Endothelial cell of hepatic sinusoid (primary cell): ENCODE results near the gene PDGFRB.

Experiments
- in situ Hi-C: cut with HindIII; loops from 2 replicates; pipeline ENCODE4 v1.10.0; 2017; ENCODE audit warnings: low sequenced_read_pairs

The PDGFRB gene

DNA sequence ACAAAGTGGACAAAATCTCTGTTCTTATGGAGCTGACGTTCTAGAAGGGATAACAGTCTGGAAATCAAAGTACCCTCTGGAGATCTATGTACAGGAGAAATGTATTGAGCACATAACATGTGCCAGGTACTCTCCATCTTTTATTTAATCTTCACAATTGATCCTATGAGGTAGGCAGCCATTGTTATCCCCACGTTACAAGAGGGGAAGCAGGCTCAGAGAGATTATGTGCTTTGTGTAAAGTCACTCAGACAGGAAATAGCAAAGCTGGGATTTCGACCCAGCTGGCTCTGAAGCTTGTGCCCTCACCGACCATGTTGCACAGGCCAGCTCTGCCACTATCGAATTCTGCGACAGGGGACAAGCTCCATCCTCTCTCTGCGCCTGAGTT, 21.5 kb downstream of the PDGFRB start:
- in situ Hi-C loops: no loop called here

DNA sequence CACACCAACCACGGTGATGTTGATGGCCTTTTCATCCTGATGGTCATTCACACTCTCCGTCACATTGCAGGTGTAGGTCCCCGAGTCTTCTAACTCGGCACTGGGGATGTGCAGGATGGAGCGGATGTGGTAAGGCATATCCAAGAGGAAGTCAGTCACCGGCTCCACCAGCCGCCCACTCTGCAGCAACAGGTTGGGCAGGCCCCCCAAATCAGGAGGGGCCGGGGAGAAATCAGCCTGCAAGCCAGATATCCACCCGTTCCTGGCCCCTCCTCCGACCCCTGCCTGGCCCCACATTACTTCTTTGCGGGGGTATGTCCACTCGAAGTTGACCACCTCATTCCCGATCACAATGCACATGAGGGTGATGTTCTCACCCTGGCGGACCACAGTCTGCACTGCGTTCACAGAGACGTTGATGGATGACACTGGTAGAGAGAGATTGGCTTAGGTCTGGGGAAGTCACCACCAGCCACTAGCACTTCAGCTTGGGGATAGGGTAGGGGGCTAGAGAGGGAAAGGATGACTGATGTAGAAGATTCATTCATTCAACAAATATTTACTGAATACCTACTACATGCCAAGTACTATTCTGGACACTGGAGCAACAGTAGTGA, 22.0 kb downstream of the PDGFRB start:
- in situ Hi-C loops: no loop called here

DNA sequence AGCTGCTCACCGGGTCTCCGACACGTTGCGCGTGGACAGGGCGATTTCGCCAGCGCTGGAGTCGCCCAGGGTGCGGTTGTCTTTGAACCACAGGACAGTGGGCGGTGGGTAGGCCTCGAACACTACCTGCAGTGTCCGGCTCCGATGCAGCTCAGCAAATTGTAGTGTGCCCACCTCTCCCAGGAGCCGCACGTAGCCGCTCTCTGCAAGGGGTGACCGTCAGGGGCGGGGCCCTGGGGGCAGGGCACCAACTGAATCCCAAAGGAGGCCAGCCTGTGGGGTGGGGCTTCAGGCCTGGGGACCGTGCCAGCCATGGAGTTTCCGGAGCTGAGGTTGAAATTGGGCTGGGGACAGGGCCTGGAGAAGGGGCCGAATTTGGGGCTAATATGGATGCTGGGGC, 22.9 kb downstream of the PDGFRB start:
- in situ Hi-C loops: no loop called here

DNA sequence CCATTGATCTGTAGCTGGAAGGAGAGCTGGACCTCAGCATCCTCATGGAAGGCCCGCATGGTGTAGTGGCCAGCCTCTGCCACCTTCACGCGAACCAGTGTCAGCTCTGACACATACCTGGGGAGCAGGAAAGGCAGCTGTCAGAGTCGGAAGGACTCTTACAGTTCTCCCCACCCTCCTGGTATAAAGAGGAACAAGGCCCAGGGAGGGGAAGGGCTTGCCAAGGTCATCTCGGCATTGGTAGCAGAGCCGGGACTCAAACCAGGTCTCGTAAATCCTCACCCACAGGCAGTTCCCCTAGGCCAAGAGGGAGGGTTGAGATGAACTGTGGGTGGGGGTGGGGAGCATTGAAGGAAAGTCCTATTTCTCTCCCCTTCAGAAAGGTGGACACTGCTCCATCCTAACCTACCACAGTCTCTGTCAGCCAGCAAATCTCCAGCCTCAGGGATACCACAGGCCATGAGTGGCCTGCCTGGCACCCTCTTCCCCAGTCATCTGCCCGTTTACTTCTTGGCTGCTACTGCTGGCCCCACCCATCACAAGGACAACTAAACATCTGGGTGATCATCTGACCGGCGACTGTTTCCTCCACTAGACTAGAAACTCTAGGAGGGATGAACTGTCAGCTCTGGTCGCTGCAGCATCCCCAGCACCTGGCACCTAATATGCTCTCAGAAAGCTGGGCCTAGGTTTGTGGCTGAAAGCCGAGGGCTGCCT, 23.5 kb downstream of the PDGFRB start:
- in situ Hi-C loops: no loop called here

DNA sequence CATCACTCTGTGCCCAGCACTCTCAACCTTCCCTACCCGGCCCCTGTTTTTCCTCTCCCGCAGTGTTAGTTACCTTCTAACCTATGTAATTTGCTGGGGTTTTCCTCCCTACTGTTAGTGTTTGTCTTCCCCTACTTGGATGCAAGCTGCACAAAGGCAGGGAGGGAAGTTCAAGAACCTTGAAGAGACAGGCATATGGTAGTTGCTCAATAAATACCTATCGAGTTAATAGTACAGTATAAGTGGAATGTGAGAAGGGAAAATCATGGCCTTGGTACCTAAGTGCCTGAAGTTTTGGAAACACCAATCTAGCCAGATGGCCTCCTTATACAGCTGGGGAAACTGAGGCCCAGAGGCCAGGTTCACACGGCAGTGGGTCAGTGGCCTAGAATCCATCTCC, 24.2 kb downstream of the PDGFRB start:
- in situ Hi-C loops: no loop called here

DNA sequence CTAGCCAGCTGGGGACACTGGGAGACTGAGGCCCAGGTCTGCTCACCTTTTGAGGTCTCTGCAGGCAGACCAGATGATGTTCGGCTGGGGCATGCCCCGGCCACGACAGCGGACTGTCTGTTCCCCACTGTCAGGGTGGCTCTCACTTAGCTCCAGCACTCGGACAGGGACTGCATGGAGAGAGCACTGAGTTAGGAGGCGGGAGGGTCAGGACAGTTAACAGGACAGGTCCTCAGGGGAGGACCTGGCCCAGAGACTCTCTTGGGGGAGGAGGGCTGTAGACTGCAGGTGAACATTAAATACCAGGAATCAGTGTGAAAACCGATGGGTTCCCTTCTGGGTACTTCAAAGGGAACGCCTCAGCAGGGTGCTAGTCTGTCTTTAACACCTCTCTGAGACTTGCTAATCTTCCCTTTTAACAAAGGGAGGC, 25.1 kb downstream of the PDGFRB start:
- in situ Hi-C loops: no loop called here

DNA sequence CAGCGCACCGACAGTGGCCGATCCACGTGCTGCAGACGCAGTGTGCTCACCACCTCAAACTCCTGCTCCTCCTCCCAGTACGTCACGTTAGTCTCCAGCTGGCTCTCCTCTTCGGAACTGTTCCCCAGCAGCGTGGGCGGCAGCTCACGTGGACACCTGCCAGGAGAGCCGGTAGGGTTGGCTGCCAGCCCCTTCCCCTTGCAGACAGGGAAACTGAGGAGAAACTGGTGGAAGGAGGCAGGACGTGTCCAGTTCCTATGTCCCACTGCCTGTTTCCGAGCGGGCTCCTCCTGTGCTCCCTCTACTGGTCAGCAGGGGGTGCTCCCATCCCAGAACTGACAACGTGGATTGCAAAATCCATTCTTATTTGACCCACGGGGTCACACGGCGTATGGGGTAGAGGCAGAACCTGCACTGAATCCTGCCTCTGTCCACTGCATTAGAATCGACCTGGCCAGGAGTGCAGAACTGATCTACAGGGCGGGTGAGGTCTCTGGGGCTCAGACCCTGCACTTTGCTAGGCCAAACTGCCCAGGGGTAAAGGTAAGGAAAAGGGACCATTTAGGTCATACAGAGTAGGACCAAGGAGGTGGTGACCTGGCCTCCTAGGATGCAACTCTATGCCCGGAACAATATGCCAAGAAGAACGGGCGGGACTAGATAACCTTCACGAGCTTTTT, 25.7 kb downstream of the PDGFRB start:
- in situ Hi-C loops: no loop called here

DNA sequence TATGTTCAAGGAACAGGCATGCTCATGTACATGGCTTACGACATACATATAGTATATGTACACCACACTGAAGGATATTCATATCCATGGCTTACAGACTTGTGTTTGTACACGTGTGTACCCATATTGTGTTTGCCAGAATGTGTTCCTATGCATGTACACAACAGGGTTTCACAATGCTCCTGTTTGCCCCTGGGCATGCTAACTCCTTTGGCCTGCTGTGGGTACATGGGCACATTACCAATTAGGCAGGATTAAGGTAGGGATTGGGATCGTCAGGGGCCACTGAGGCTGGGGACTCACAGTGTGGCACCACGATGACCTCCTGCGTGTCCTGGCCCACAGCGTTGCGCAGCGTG, 26.2 kb downstream of the PDGFRB start:
- in situ Hi-C loops: no loop called here

DNA sequence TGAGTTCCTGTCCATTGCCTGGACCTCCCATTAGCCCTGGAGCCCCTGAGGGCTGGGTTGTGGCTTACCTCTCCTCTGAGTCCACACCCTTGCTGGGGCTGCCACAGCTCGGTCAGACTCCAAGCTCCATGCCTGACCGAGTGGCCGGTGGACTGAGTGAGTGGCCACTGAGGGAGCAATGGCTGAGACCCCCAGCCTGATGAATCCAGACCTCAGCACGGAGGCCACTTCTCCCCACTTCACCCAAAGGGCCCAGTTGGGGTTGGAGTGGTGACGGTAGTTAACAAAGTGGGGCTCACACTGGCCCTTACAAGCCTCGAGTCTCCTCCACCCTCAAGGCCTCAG, 28.8 kb downstream of the PDGFRB start:
- in situ Hi-C loops: no loop called here

DNA sequence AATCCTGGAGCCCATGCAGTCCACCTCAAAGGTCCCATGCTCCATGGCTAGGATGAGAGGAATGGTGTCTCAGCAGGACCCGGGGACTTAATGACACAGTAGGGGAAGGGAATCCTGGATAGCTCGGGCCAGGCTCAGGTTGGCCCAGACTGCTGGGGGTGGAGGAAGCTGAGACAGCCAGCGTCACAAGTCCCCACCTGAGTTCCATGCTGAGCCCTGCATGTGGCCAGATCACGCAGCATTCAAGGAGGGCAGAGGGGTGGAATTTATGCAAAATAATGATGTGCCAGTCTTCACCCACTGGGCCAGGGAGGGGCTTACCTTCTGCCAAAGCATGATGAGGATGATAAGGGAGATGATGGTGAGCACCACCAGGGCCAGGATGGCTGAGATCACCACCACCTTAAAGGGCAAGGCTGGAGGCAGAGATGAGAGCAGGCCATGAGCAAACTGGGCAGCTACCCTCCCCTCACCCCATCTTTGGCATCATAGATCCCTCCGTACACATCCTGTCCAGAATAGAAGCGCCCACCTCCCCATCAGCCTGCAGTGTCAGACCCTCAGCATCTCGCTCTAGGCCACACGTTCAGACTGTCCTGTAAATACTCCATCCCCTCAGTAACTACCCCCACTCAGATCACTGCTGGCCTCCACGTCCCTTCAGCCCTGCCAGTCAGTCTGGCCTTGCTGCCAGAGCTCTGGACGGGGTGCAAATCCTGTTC, 29.3 kb downstream of the PDGFRB start:
- in situ Hi-C loops: no loop called here

DNA sequence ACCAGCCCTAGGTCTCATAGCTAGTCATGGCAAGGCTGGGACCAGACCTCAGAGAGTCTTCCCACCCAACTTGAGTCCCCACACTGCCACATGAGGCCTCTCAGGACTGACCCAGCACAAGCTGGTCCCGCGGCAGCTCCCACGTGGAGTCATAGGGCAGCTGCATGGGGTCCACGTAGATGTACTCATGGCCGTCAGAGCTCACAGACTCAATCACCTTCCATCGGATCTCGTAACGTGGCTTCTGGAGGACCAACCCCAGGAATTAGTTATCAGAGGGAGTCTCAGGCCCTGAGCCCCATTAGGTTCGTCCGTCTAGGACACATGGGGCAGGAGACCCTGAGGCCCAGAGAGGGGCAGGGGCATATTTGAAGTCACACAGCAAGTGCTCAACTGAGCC, 30.3 kb downstream of the PDGFRB start:
- in situ Hi-C loops: no loop called here

DNA sequence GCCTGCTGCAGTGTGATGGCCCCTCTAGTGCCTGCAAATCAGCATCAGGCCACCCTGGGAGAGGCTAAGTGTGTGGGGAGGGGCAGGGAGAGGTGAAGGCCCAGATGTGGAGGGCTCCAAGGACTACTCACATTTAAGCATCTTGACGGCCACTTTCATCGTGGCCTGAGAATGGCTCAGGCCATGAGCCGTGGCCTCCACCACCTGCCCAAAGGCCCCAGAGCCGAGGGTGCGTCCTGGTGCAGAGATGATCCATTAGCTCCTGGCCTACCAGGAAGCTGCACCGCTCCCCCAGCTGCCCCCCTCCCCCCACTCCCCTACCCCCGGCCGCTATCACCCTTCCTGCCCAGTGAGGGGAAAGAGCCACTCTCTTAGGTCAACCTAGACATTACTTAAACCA, 31.0 kb downstream of the PDGFRB start:
- in situ Hi-C loops: no loop called here

DNA sequence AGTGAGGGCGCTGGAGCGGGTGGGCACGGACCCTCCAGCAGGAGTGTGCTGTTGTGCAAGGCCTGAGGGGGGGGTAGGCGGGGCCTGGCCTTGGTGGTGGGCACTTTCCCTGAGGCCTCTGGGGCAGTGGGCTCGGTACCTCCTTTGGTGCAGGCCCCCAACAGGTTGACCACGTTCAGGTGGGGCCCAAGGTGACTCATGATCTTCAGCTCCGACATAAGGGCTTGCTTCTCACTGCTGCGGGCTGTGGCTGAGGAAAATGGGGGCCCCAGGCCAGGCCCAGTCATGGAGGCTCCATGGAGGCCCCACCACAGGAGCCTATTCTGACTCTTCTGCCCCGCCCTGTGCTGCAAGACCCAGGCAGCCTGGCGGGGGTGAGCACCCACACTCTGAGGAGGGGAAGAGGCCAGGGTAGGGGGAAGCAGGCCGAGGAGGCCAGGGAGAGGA, 31.5 kb downstream of the PDGFRB start:
- in situ Hi-C loops: no loop called here

DNA sequence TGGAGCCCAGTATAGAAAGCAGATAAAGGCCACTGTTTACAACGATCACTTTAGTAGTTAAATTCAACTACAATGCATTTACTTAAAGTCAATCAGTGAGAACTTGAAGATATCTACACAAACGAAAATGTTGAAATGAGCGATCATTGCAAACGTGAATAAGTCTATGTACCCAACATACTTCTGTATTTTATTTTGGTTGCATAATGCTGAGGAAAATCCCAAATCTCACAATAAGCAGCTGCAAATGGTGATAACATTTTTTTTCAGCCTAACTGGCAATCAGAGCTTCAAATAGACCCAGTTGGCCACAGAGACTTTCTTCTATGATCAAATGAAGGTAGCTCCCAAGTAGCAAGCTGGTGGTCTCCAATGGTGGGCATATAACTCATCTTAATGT, 32.1 kb downstream of the PDGFRB start:
- in situ Hi-C loops: no loop called here

DNA sequence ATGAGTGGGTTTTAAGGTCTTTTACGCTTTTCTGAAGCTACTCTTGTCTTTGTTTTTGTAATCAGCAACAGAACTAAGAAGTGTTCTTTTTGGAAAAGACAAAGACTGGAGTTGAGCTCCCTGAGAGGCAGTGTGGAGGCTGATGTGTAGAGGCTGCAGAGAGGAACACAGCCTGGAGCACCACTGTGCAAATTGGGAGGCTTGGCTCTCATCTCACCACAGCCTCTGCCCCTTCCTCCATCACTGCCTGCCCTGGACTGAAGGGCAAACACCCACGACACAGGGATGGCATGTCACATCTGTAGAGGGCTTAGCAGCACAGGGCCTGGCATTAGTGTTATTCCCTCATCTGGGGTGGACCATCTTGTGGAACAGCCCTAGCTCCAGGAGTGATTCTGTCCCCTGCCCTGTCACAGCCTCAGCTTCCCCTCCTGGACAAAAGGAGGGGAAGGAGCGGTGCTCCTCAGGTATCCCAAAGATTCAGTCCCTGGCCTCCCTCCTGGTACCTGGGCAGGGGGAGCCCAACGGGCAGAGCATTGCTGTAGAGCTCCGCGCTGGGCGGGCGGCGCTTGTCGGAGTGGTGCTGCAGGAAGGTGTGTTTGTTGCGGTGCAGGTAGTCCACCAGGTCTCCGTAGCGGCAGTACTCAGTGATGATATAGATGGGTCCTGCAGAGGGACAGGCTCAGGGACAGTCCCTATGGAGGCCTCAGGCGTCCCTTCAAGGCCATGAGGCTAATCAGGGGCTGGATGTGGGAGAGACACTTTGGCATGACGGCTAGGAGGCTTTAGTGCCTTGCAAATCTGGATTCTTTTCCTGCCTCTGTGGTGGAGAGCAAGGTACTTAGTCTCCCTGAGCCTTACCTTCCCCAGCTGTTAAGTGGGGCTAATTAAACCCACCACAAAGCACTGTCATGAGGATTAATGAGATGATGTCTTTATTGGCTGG, 32.8 kb downstream of the PDGFRB start:
- in situ Hi-C loops: no loop called here

DNA sequence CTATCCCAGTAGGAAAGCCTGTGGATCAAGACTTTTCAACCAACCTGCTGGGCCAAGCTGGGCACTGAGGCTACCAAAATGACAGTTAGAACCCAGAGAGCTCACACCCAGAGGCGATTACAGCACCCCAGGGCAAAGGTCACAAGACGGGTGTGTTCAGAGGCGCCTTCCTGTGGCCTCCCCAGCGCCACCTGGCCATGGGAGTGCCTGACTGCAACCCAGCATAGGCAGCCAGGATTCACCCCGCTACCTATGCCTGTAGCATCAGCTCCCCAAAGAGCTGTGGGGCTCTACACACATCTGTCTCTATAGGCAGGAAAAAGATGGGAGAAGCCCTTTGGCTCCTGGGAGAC, 33.5 kb downstream of the PDGFRB start:
- in situ Hi-C loops: no loop called here

DNA sequence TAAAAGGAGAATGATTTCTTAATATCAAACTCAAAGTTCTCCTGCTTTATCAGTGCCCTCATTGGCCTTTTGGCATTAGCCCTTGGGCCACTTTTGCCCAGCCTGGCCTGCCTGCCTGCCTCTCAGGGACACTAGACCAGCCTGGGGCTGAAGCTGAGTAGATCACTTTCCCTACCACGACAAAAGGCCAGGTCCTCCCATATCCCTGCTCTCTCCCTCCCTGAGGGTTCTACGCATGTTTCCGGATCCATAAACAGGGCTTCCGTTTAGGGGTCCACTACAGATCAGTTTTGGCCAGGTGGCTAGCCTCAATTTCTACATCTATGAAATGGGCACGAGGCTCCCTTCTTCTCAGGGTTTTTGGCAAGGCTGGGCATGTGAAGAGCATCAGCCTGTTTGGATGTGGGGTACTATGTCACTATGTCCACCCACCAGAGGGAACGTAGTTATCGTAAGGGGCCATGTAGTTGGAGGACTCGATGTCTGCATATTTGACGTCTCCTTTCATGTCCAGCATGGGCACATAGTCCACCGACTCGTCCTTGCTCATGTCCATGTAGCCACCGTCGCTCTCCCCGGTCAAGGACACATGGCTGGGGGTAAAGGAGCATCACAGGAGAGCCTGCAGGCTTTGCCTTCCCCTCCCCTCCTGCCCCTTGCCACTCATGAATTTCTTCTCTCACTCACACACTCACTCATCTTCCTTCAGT, 34.0 kb downstream of the PDGFRB start:
- in situ Hi-C loops: no loop called here

DNA sequence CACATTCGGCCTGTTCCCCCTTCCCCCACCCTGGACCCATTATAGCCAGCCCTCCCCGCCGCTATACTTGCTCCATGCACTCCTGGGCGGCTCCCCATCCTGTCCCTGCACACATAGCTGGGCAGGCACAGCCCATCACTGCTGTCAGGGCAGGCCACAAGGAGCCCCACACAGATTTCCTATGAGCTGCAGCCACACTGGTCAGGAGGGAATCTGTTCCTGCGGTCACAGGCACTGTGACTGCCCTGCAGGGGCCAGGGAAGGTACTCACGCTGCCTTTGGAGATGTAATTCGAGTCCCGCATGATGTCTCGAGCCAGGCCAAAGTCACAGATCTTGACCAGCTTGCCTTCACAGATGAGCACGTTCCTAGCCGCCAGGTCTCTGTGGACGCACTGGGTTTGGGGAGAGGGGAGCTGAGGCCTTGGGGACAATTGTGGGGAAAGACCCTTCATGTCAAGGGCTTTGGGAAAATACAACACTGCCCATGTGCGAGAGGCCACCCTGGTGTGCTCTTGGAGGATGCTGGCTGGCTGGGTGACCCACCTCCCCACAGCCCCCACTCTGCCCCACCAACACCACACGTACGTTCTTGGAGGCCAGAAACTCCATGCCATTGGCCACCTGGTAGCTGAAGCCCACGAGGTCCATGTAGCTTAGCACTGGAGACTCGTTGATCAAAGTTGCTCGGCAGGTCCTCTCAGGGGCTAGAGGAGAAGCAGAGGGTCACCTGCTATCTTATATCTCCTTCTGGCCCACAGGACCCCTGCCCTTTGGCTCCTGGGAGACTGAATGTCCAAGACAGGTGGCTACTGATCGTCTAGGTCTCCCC, 34.8 kb downstream of the PDGFRB start:
- in situ Hi-C loops: no loop called here

DNA sequence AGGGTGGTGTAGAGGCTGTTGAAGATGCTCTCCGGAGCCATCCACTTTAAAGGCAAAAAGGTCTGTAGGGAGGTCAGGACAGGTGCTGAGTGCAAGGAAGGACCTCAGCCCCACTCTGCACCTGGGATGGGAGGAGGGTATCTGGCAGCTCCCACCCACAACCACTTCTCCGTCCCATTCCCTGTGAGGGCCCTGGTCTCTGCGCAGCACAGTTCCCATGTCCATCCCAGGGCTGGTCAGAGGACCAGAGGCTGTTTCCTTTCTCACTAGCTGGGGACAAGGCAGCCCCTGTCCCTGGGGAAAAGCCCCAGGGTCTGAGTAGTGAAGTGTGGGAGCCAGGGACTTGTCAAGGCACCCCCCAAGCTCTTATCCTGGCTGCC, 35.6 kb downstream of the PDGFRB start:
- in situ Hi-C loops: no loop called here
